Upper lobe of left lung (tissue), 6 donors: ENCODE measurements around the gene DAZAP1. TPM values are rescaled to one million over a fixed set of nuclear protein-coding genes. Genes with fewer than 3 reads are reported as not detected.
"Not testable (repeated sequence)": the region's sequence is repeated elsewhere in the genome, so short reads cannot be mapped to it uniquely, and the experiment has no call there.

Source experiments
- ATAC-seq, 2 donors: fragments of 200-7000 bp; cut with Tn5 transposase; one replicate each; pipeline ENCODE4 v1.9.1; 2022; ENCODE audit warnings: mild to moderate bottlenecking in 2 of 2, moderate library complexity in 2 of 2; ENCODE audit not compliant: low FRiP score in 2 of 2
- DNase-seq, 2 donors: peaks; one replicate each; pipeline ENCODE4 v3.0.0-alpha.2; 2019 to 2020
- H3K27ac ChIP-seq, 4 donors: fragments of 200-600 bp; sonication (generic); one replicate each; pipeline ENCODE4 v1.5.1; 2016 to 2019
- H3K27me3 ChIP-seq, 4 donors: fragments of 200-600 bp; sonication (generic); one replicate each; pipeline ENCODE4 v1.5.1; 2017 to 2019
- H3K36me3 ChIP-seq, 4 donors: fragments of 200-600 bp; sonication (generic); one replicate each; pipeline ENCODE4 v1.5.1; 2016 to 2019
- H3K4me1 ChIP-seq, 4 donors: fragments of 200-600 bp; sonication (generic); one replicate each; pipeline ENCODE4 v1.5.1; 2018 to 2019
- H3K4me3 ChIP-seq, 4 donors: fragments of 200-600 bp; sonication (generic); one replicate each; pipeline ENCODE4 v1.5.1; 2017 to 2019; ENCODE audit warnings: mild to moderate bottlenecking in 2 of 4, moderate library complexity in 1 of 4
- H3K9me3 ChIP-seq, 4 donors: fragments of 200-600 bp; sonication (generic); one replicate each; pipeline ENCODE4 v1.5.1; 2018 to 2019
- EP300 ChIP-seq, 4 donors: sonication (generic); formaldehyde crosslinking; IDR thresholded peaks; one replicate each; pipeline ENCODE4 v1.5.1; 2017; ENCODE audit warnings: antibody characterized with exemption in 4 of 4, control low read depth in 2 of 4
- POLR2A ChIP-seq, 4 donors: fragments of 450-650 bp; IDR thresholded peaks; one replicate each; pipeline ENCODE4 v1.5.1; 2016 to 2017; ENCODE audit warnings: antibody characterized with exemption in 4 of 4, mild to moderate bottlenecking in 2 of 4
- POLR2AphosphoS5 ChIP-seq, 2 donors: sonication (generic); formaldehyde crosslinking; IDR thresholded peaks; one replicate each; pipeline ENCODE4 v1.5.1; 2017; ENCODE audit warnings: antibody characterized with exemption in 2 of 2
- WGBS, 2 donors: methylation state at CpG; one replicate each; pipeline ENCODE4 v1.1.5; 2017 to 2018; 5-methylcytosine and 5-hydroxymethylcytosine counted together
- total RNA-seq, 6 donors: library from RNA; depleted of rRNA in 4 of 6; stranded (reverse); fragments of >200 nt in 4 of 6; gene quantifications; one replicate each; pipeline versions ENCODE4 v1.1.0 to v1.2.1, GENCODE V29; 2016 to 2021
- TF ChIP-seq, protein P1 (sequence below), 6 experiments: fragments of 450-650 bp in 4 of 6; fragments of 200-600 bp in 2 of 6; sonication (generic) in 2 of 6; IDR thresholded peaks; one replicate each; pipeline ENCODE4 v1.5.1; 2016 to 2019; ENCODE audit warnings: antibody characterized with exemption in 6 of 6
- donor health status: DM: no; HTN: no; CAD: no; lungs with moderate emphysema.
- donor health status: DM: no; HTN: yes; CAD: no; lungs with severe emphysema.

DAZAP1 gene
- total RNA-seq, 6 donors from 2014 or later = 38.9 to 107 (median 78.7) TPM

DNA sequence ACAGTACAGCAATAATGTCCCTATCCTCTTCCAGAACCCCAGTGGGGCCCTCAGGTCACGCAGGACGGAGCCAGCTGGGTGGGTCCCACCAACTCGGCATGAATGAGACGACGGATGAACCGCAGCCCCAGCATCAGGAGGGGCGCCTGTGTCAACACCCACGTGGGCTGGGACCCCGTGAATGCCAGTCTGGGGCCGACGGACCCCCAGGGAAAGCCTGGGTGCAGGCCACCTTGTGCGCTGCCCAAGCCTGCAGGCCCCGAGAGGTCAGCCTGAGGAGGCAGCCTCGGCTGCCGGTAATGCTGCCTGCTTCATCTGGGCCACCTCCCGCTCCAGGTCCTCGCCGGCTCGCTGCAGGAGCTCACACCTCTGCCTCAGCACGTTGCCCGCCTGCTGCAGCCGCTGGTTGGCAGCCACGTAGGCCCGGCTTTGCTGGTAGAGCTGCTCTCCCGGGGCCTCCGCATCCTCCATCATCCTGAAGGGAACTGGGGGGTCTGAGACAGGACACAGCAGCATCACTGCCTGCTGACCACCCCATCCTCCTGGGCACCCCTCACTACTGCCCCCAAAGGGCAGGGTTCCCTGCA, 67.5 kb downstream of the DAZAP1 start:
- WGBS, 2 donors = 89 to 95% methylated on average over 12 to 26 of the region's 26 CpGs
- H3K9me3 ChIP-seq = no peaks in the 10 kb centered on the region
- peaks cover 0 to 26% (median 11%) of the 10 kb centered on the region in 4 donors for H3K36me3 ChIP-seq
- TF ChIP-seq POLR2AphosphoS5 (IDR thresholded peaks at IDR 0.05) (no peak), POLR2A (IDR thresholded peaks at IDR 0.05) (no peak), EP300 (IDR thresholded peaks at IDR 0.05) (no peak)
- TF ChIP-seq, protein P1, sequence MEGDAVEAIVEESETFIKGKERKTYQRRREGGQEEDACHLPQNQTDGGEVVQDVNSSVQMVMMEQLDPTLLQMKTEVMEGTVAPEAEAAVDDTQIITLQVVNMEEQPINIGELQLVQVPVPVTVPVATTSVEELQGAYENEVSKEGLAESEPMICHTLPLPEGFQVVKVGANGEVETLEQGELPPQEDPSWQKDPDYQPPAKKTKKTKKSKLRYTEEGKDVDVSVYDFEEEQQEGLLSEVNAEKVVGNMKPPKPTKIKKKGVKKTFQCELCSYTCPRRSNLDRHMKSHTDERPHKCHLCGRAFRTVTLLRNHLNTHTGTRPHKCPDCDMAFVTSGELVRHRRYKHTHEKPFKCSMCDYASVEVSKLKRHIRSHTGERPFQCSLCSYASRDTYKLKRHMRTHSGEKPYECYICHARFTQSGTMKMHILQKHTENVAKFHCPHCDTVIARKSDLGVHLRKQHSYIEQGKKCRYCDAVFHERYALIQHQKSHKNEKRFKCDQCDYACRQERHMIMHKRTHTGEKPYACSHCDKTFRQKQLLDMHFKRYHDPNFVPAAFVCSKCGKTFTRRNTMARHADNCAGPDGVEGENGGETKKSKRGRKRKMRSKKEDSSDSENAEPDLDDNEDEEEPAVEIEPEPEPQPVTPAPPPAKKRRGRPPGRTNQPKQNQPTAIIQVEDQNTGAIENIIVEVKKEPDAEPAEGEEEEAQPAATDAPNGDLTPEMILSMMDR (IDR thresholded peaks at IDR 0.05) = no peak
- H3K27ac ChIP-seq = no peak overlapping the region
- no peak overlapping the region for H3K4me3 ChIP-seq
- H3K4me1 ChIP-seq = peaks cover 39 to 51% (median 43%) of the 10 kb centered on the region in 4 donors
- peaks cover 5 to 30% (median 19%) of the 10 kb centered on the region in 4 donors for H3K27me3 ChIP-seq
- ATAC-seq (no peak), DNase-seq (peak in 1 of 2 donors; percentile 67)

DNA sequence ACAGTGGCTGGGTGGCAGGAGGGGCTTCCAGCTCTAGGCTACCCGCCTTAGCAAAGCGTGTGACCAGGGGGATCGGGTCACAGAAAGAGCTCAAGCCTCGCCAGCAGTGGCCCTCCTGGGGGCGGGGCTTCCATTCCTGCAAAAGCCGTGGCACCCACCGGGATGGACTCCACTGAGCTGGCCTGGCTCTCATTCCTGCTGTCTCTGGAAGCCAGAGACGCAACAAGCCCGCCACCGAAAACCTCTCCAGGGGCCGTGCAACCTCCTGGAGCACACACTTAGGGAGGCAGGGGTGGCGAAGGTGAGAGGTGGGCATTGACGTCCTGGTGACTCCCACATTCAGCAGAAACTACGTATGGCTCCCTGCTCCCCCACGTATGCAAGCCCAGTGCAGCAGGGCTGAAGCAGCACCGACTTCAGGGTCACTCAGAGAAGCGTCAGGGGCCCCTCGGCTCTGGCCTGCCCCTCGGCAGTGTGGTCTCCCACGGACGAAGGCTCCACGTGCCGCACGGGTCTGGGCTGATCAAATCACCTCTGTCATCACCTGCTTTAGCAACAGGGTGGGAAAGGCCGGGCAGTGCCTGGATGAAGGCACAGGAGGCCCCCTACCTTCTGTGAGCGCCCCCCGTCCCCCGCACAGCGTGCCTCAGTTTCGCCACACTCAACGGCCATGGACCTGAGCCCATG, 68.5 kb downstream of the DAZAP1 start:
- WGBS, 2 donors = 95 to 96% methylated on average over 16 to 27 of the region's 31 CpGs
- H3K36me3 ChIP-seq = peaks cover 0 to 26% (median 11%) of the 10 kb centered on the region in 4 donors
- H3K4me1 ChIP-seq = peaks cover 28 to 41% (median 32%) of the 10 kb centered on the region in 4 donors
- no peak overlapping the region for H3K27ac ChIP-seq
- no peak for TF ChIP-seq POLR2A (IDR thresholded peaks at IDR 0.05)
- no peak for TF ChIP-seq EP300 (IDR thresholded peaks at IDR 0.05)
- no peak for TF ChIP-seq POLR2AphosphoS5 (IDR thresholded peaks at IDR 0.05)
- TF ChIP-seq, protein P1 (IDR thresholded peaks at IDR 0.05) = no peak
- H3K4me3 ChIP-seq = no peak overlapping the region
- no peak for ATAC-seq
- peaks cover 0 to 20% (median 10%) of the 10 kb centered on the region in 4 donors for H3K27me3 ChIP-seq
- no peaks in the 10 kb centered on the region for H3K9me3 ChIP-seq
- peak in 1 of 2 donors; percentile 67 for DNase-seq

DNA sequence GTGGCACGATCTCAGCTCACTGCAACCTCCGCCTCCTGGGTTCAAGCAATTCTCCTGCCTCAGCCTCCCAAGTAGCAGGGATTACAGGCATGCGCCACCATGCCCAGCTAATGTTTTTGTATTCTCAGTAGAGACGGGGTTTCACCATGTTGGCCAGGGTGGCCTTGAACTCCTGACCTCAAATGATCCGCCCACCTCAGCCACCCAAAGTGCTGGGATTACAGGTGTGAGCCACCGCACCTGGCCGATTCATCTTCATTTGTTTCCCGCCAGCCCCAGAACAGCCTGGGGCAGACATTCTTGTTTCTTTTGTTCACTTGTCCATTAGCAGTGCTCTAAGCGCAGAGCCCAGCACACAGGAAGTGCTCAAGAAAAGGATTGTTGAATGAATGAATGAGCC, 69.7 kb downstream of the DAZAP1 start:
- H3K9me3 ChIP-seq, H3K27me3 ChIP-seq, ATAC-seq, DNase-seq, H3K4me3 ChIP-seq, H3K27ac ChIP-seq: not testable (repeated sequence)
- H3K36me3 ChIP-seq = peaks cover 0 to 26% (median 11%) of the 10 kb centered on the region in 4 donors
- H3K4me1 ChIP-seq = peaks cover 18 to 29% (median 23%) of the 10 kb centered on the region in 4 donors
- 94 to 97% methylated on average over 9 of the region's 9 CpGs for WGBS, 2 donors

DNA sequence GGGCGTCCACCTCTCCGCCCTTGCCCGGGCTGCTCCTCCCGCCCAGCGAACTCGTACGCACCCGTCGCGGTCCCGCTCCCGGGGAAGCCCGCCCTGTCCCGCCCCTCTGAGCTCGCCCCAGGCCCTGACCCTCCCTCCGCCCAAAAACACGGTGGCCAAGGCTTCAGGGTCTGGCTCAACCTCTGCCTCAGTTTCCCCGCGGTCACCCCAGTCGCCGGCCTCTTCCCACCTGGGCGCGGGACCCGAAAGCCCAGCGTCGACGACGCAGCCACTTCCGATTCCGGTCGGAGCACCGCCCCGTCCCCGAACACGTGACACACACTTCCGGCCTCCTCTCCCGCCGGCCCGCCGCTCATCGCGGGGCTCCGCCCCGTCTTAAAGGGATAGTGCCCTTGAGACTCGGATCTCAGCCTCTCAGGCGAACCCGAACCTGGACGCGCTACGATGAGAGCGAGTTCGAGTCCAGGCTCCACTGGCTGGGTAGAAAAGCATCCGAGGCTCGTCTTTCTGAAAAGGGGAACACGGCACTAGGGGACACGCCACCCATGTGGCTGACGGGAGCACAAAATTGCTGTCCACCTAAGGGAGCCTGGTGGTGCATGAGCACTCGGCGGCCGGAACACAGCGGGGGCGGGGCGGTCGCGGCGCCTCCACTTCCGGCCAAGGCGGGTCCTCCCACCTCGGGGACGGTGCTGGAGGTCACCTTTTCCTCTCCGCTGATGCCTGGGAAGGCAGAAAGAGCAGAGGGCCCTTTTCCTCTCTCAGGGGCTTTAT, 71.7 kb downstream of the DAZAP1 start, which contains the start of gene C19orf25:
Gene C19orf25, minus strand, starts transcription at position 282 of the 774 bp plus-strand sequence. CDS start 312 bp downstream, outside the sequence.
- WGBS, 2 donors = 0 to 1% methylated on average over 14 to 61 of the region's 71 CpGs
- Histone ChIP-seq H3K27ac (peak within 1 kb of the TSS; percentile 80 to 92 (median 90)), H3K4me1 (peaks cover 16 to 24% (median 22%) of the 10 kb centered on the region in 4 donors), H3K27me3 (no peaks in the 10 kb centered on the region), H3K36me3 (peaks cover 0 to 25% (median 11%) of the 10 kb centered on the region in 4 donors), H3K9me3 (no peaks in the 10 kb centered on the region), H3K4me3 (peak within 1 kb of the TSS; percentile 88 to 100 (median 99))
- TF ChIP-seq POLR2AphosphoS5 (IDR thresholded peaks at IDR 0.05) = peak; percentile 80 to 89
- peak in 2 of 4 donors; percentile 54 to 86 for TF ChIP-seq POLR2A (IDR thresholded peaks at IDR 0.05)
- TF ChIP-seq, protein P1 (IDR thresholded peaks at IDR 0.05) = peak in 2 of 6 experiments; percentile 14 to 32
- no peak for TF ChIP-seq EP300 (IDR thresholded peaks at IDR 0.05)
- ATAC-seq = peak; percentile 93 to 98
- DNase-seq = peak; percentile 95 to 97
